ENCODE measurements around the gene PDCL2.

Gene PDCL2

DNA sequence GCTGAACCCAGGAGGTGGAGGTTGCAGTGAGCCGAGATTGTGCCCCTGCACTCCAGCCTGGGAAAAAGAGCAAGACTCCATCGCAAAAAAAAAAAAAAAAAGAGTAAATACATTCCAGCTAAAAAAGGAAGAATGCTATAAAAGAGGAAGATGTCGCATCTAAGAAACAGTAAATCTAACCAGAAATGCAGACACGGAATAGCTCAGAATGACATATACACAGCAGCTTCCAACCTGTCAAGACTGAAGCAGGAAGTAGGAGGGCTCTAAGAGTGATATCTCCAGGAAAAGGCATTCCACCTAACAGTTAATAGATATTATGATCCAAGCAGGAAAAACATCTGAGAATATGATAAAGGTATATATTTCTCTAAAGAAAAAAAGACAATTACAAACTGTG, 61.4 kb downstream of the PDCL2 start:
- TF ChIP-seq, protein P1, sequence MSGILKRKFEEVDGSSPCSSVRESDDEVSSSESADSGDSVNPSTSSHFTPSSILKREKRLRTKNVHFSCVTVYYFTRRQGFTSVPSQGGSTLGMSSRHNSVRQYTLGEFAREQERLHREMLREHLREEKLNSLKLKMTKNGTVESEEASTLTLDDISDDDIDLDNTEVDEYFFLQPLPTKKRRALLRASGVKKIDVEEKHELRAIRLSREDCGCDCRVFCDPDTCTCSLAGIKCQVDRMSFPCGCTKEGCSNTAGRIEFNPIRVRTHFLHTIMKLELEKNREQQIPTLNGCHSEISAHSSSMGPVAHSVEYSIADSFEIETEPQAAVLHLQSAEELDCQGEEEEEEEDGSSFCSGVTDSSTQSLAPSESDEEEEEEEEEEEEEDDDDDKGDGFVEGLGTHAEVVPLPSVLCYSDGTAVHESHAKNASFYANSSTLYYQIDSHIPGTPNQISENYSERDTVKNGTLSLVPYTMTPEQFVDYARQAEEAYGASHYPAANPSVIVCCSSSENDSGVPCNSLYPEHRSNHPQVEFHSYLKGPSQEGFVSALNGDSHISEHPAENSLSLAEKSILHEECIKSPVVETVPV (CRISPR knock-in tag; IDR thresholded peaks at IDR 0.05) = no peak
- no peak for TF ChIP-seq ZFP30 (CRISPR knock-in tag; IDR thresholded peaks at IDR 0.05)
- TF ChIP-seq TCF4 (CRISPR knock-in tag; IDR thresholded peaks at IDR 0.05; ENCODE audit: borderline replicate concordance) = no peak
- no peak for TF ChIP-seq ZFP3 (CRISPR knock-in tag; IDR thresholded peaks at IDR 0.05)
- TF ChIP-seq, protein P2, sequence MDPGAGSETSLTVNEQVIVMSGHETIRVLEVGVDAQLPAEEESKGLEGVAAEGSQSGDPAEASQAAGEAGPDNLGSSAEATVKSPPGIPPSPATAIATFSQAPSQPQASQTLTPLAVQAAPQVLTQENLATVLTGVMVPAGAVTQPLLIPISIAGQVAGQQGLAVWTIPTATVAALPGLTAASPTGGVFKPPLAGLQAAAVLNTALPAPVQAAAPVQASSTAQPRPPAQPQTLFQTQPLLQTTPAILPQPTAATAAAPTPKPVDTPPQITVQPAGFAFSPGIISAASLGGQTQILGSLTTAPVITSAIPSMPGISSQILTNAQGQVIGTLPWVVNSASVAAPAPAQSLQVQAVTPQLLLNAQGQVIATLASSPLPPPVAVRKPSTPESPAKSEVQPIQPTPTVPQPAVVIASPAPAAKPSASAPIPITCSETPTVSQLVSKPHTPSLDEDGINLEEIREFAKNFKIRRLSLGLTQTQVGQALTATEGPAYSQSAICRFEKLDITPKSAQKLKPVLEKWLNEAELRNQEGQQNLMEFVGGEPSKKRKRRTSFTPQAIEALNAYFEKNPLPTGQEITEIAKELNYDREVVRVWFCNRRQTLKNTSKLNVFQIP (CRISPR knock-in tag; IDR thresholded peaks at IDR 0.05; ENCODE audit: borderline replicate concordance, low read depth) = no peak
- TF ChIP-seq ARNTL (CRISPR knock-in tag; IDR thresholded peaks at IDR 0.05; ENCODE audit: borderline replicate concordance, low read depth) = no peak
- TF ChIP-seq PPARA (CRISPR knock-in tag; IDR thresholded peaks at IDR 0.05; ENCODE audit: borderline replicate concordance) = no peak
- TF ChIP-seq, protein P3, sequence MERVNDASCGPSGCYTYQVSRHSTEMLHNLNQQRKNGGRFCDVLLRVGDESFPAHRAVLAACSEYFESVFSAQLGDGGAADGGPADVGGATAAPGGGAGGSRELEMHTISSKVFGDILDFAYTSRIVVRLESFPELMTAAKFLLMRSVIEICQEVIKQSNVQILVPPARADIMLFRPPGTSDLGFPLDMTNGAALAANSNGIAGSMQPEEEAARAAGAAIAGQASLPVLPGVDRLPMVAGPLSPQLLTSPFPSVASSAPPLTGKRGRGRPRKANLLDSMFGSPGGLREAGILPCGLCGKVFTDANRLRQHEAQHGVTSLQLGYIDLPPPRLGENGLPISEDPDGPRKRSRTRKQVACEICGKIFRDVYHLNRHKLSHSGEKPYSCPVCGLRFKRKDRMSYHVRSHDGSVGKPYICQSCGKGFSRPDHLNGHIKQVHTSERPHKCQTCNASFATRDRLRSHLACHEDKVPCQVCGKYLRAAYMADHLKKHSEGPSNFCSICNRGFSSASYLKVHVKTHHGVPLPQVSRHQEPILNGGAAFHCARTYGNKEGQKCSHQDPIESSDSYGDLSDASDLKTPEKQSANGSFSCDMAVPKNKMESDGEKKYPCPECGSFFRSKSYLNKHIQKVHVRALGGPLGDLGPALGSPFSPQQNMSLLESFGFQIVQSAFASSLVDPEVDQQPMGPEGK (CRISPR knock-in tag; IDR thresholded peaks at IDR 0.05; ENCODE audit: borderline replicate concordance) = no peak
- no peak for TF ChIP-seq ZNF70 (CRISPR knock-in tag; IDR thresholded peaks at IDR 0.05)
- no peak for ATAC-seq

DNA sequence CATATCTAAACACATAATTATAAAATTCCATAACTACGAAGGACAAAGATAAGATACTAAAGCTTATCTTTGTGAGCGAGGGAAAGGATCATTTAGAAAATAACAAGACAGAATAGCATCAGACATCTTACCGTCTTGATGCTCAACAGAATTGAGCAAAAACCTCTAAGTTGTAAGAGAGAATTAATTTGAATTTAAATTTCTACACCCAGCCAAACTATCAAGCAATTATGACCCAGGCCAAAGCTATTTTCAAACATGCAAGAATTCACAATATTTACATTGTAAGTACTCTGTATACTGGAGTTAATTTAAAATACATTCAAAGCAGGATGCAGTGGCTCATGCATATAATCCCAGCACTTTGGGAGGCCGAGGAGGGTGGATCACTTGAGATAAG, 61.9 kb downstream of the PDCL2 start:
- ATAC-seq = no peak
- TF ChIP-seq GLIS3 (CRISPR knock-in tag; IDR thresholded peaks at IDR 0.05) (no peak), ISL1 (CRISPR knock-in tag; IDR thresholded peaks at IDR 0.05) (no peak), RARB (CRISPR knock-in tag; IDR thresholded peaks at IDR 0.05) (no peak), ARNTL (CRISPR knock-in tag; IDR thresholded peaks at IDR 0.05; ENCODE audit: borderline replicate concordance, low read depth) (no peak), ZNF70 (CRISPR knock-in tag; IDR thresholded peaks at IDR 0.05) (no peak), PPARA (CRISPR knock-in tag; IDR thresholded peaks at IDR 0.05; ENCODE audit: borderline replicate concordance) (no peak), ZC3H10 (CRISPR knock-in tag; IDR thresholded peaks at IDR 0.05) (no peak), ESRRG (CRISPR knock-in tag; IDR thresholded peaks at IDR 0.05) (no peak), CSDC2 (CRISPR knock-in tag; IDR thresholded peaks at IDR 0.05) (no peak), TOX (CRISPR knock-in tag; IDR thresholded peaks at IDR 0.05; ENCODE audit: borderline replicate concordance) (no peak), SNAI2 (CRISPR knock-in tag; IDR thresholded peaks at IDR 0.05) (no peak)
- TF ChIP-seq, protein P4, sequence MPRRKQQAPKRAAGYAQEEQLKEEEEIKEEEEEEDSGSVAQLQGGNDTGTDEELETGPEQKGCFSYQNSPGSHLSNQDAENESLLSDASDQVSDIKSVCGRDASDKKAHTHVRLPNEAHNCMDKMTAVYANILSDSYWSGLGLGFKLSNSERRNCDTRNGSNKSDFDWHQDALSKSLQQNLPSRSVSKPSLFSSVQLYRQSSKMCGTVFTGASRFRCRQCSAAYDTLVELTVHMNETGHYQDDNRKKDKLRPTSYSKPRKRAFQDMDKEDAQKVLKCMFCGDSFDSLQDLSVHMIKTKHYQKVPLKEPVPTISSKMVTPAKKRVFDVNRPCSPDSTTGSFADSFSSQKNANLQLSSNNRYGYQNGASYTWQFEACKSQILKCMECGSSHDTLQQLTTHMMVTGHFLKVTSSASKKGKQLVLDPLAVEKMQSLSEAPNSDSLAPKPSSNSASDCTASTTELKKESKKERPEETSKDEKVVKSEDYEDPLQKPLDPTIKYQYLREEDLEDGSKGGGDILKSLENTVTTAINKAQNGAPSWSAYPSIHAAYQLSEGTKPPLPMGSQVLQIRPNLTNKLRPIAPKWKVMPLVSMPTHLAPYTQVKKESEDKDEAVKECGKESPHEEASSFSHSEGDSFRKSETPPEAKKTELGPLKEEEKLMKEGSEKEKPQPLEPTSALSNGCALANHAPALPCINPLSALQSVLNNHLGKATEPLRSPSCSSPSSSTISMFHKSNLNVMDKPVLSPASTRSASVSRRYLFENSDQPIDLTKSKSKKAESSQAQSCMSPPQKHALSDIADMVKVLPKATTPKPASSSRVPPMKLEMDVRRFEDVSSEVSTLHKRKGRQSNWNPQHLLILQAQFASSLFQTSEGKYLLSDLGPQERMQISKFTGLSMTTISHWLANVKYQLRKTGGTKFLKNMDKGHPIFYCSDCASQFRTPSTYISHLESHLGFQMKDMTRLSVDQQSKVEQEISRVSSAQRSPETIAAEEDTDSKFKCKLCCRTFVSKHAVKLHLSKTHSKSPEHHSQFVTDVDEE (CRISPR knock-in tag; IDR thresholded peaks at IDR 0.05) = no peak
- TF ChIP-seq, protein P3 (CRISPR knock-in tag; IDR thresholded peaks at IDR 0.05; ENCODE audit: borderline replicate concordance) = no peak
- TF ChIP-seq, protein P1 (CRISPR knock-in tag; IDR thresholded peaks at IDR 0.05) = no peak

DNA sequence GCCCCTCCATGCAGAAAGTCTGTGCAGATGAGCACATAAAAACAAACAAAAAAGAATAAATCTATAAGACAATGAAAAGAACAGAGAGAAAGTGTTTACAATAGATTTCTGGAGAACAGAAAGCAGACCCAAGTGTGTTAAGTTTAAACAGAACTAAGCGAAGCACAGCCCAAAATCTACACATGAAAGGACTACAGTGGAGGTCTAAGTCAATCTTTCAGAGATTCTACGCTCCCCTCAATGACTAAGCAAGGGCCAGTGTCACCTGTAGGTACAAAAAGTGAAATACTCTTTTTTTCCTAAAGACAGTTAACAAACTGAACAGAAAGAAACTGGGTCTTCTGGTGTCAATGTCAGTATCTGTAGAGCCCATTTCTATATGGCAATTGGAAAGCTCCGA, 63.6 kb downstream of the PDCL2 start:
- no peak for ATAC-seq
- TF ChIP-seq GLIS3 (CRISPR knock-in tag; IDR thresholded peaks at IDR 0.05) (no peak), SNAI2 (CRISPR knock-in tag; IDR thresholded peaks at IDR 0.05) (no peak), TOX (CRISPR knock-in tag; IDR thresholded peaks at IDR 0.05; ENCODE audit: borderline replicate concordance) (no peak), OSR1 (CRISPR knock-in tag; IDR thresholded peaks at IDR 0.05) (no peak), ISL1 (CRISPR knock-in tag; IDR thresholded peaks at IDR 0.05) (no peak), ZFP3 (CRISPR knock-in tag; IDR thresholded peaks at IDR 0.05) (no peak), BACH2 (CRISPR knock-in tag; IDR thresholded peaks at IDR 0.05; ENCODE audit: borderline replicate concordance) (no peak)
- TF ChIP-seq, protein P4 (CRISPR knock-in tag; IDR thresholded peaks at IDR 0.05) = no peak
- TF ChIP-seq, protein P3 (CRISPR knock-in tag; IDR thresholded peaks at IDR 0.05; ENCODE audit: borderline replicate concordance) = no peak

All from SK-N-SH treated with all-trans-retinoic acid at 6 μM for 48 hours (cell line).